D721Med (cell line): Measurements from ENCODE around the gene KDELR3.

Experiments
- DNase-seq: peaks from one replicate; pipeline ENCODE4 v3.0.0; 2011; ENCODE audit warnings: low spot score; ENCODE audit not compliant: insufficient read length
- FAIRE-seq: peaks from 2 replicates; lab custom pipeline; 2011; peaks lifted over from hg19 to GRCh38; lab: Jason Lieb, UNC
- CTCF ChIP-seq: IDR thresholded peaks from 2 replicates; pipeline ENCODE4 v1.5.1; 2012; ENCODE audit warnings: mild to moderate bottlenecking, control low read depth; ENCODE audit not compliant: insufficient read depth; ENCODE audit errors: missing control alignments

The KDELR3 gene

GRCh38 chr22:38523029-38523428 is 55.1 kb downstream of the KDELR3 start:
- FAIRE-seq (no peak), DNase-seq (no peak)
- no peak for TF ChIP-seq CTCF

- no peak for DNase-seq
- TF ChIP-seq CTCF = no peak
- FAIRE-seq = no peak
These were observed 55.6 kb downstream of the KDELR3 start for GRCh38 chr22:38523479-38523878.

- FAIRE-seq = no peak
- DNase-seq = no peak
- no peak for TF ChIP-seq CTCF
These were observed 56.5 kb downstream of the KDELR3 start for GRCh38 chr22:38524429-38524828.

- DNase-seq (no peak), FAIRE-seq (no peak)
- no peak for TF ChIP-seq CTCF
These were observed 63.5 kb downstream of the KDELR3 start for GRCh38 chr22:38531251-38531938.
